VCaP (cell line): ENCODE data around the gene CLDN7.

Experiments
- H3K27ac ChIP-seq: fragments of 450-650 bp; 2 replicates; pipeline ENCODE4 v1.5.1; 2017
- CTCF ChIP-seq: fragments of 450-650 bp; conservative IDR thresholded peaks from 2 replicates; pipeline ENCODE4 v1.5.1; 2017; ENCODE audit warnings: mild to moderate bottlenecking, moderate library complexity

Gene CLDN7

DNA sequence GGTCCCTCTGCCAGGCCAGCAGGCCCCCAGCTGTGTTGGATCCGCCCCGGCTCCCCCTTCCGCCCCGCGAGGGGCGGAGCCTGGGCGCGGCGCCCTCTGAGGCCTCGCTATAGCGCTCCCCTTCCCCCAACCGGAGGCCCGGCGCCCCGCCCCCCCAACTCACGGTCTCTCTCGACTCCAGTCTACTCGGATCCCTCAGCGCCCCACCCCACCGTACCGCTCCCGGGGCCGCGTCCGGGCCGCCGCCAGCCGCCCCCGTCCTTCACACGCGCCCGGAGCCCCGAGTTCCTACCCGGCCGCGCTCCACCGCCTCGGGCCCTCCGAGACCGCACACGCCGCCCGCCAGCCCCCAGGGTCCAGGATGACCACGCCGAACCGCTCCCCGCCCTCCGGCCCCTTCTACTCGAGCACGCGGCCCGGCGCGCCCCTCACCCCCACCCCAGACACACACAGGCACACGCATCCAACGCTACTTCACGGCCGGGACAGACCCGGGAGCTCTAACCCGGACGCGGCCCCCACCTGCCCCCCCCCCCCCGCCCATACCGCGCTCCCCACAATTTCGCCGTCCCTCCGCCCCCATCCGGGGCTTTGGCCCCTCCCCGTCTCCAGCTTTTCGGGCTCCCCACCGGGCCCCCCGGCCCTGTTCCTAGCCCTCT is 24.4 kb downstream of the CLDN7 start:
- peak overlapping the region; percentile 81 for H3K27ac ChIP-seq
- no peak for TF ChIP-seq CTCF

GRCh38 chr17:7237266-7237760 is 25.0 kb downstream of the CLDN7 start:
- TF ChIP-seq CTCF, result no peak
- peak overlapping the region; percentile 81 for H3K27ac ChIP-seq

DNA sequence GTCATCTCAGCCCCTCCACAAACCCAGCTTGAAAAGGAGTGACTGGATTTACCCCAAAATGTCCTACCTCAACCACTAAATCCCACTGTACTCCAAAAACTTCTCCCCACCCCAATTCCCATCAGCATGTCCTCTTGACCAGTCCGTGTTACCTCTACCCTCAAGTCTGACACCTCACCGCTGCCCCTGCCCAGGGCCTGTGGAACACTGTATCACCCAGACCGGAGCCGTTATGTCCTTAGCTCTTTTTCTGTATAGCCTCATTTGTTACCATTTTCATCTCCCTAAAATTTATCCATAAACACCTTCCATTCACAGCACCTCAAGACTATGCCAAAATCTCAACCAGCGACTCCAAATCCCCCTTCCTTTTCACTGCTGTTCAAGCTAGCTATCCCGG is 25.5 kb downstream of the CLDN7 start:
- no peak for TF ChIP-seq CTCF
- H3K27ac ChIP-seq, result peak overlapping the region; percentile 81

DNA sequence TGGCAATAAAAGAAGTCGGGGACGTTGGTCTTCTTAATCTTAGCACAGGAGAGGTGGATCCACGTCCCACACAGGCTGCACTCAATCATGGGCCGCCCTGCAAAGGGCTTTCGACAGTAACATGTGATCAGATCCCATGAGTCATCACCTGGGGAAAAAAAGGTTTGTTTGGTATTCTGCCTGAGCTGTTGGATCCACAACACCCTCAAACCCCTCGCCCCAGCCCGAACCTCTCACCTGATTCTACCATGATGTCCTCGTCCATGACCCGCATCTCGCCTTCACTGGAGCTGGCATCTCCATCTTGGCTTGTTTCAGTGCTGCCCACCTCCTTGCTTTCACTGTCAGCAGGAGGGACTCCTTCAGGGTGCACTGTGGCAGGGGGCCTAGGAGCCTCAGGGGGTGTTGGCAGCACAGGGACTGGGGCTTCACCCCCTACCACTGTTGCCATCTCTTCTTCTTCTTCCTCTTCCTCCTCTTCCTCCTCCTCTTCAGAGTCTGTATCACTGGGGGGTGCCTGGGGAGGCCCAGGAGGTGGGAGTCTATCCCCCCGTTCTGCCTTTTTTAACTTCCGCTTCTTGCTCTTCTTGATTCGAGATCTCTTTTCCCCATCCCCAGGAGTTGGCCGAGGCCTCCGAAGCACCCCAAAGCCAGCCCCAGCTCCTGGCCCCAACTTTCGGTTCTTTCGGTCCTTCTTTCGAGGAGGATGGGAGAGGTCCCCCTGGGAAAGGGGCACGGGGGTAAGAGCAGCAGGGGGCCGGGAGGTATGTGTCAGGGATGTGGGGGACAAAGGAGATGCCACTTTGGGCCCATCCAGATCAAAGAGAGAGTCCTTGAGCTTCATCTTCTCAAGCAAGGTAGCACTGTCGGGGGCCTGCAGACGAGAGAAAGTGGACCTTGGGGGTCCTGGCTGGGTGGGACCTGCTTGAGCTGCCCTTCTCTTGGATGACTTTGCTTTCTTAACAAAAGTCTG is 26.3 kb downstream of the CLDN7 start:
- no peak overlapping the region for H3K27ac ChIP-seq
- TF ChIP-seq CTCF, result no peak

DNA sequence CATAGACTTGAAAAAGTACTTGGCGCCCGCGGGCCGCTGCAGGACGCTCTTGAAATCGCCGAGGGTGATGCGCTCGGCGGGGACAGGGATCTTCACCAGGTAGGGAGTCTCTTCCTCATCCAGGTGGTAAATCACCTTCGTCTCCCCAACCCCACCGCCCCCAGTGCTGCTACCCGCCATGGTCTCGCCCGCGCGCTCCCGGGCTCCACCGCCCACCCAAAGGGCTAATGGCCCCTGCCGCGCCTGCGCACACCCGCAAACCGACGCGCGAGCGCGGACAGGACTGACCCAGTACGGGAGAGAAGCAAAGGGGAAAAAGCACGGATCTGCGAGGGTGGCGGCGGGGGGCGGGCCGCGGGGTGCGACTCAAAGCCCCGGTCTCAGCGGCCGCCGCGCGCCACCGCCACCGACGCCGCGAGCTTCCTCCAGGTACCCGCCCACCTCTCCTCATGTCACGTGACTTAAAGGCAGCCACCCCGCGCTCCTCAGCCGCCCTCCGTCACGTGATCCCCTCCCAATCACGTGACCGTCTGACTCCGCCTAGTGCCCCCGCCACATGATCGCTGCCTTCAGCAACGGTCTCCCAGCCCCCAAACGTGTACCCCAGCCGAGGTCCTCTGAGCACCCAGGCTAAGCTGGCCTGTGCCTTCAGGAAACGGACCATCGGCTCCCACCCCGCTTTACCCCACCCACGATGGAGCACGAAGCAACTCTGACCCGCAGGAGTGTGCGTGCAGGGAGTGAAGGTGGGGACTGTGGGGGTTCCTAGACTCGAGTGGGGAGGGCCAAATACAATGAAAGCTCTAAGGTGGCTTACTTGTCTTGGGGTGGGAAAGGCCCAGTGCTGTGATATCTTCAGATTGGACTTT is 28.0 kb downstream of the CLDN7 start, which contains the start of gene DVL2:
Gene DVL2, minus strand, starts transcription at position 435 of the 869 bp plus-strand sequence. Its CDS starts 255 bp downstream, at position 180.
- H3K27ac ChIP-seq, result peak within 1 kb of the TSS; percentile 81
- no peak for TF ChIP-seq CTCF

DNA sequence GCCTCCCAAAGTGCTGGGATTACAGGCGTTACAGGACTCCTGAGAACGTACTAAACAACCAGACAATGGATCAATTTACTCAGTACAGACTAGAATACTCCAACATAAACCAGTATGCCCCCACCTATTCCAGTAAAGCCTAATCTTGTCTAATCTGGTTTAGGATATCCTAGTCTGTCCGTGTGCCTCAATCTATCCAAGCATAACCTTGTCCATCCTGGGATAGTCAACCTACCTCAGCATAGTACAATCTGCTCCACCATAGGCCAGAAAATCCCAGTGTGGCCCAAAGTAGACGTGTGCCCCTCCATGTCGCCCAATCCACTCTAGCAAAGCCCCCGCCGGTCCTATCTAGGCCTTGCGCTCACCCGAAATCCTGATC is 28.6 kb downstream of the CLDN7 start:
- no peak for TF ChIP-seq CTCF
- peak overlapping the region; percentile 81 for H3K27ac ChIP-seq
